A549 (cell line): Measurements from ENCODE around the gene GATC. TPM values are rescaled to one million over a fixed set of nuclear protein-coding genes. Genes with fewer than 3 reads are reported as not detected.

Source experiments
- ATAC-seq, 2 experiments: fragments of 200-7000 bp in 1 of 2; fragments of >200 bp in 1 of 2; cut with Nextera tagmentation in 1 of 2; cut with Tn5 transposase in 1 of 2; 3 replicates each; pipeline versions ENCODE4 v1.8.0 to v1.9.1; 2018 to 2020; ENCODE audit warnings: mild to moderate bottlenecking in 1 of 2, moderate library complexity in 1 of 2
- CTCF ChIA-PET: fragments of 300-600 bp; sonication (Branson Sonifier 250); formaldehyde crosslinking; extraction: SDS; loops from one replicate; lab custom pipeline; 2021; ENCODE audit warnings: antibody characterized with exemption, inconsistent platforms; lab: Yijun Ruan, JAX
- POLR2A ChIA-PET: fragments of 350-600 bp; formaldehyde crosslinking; extraction: SDS; loops from one replicate; lab custom pipeline; 2021; ENCODE audit warnings: antibody characterized with exemption, inconsistent platforms; lab: Yijun Ruan, JAX
- DNase-seq, 2 experiments: peaks; one replicate each; pipeline versions ENCODE4 v3.0.0 to v3.0.0-alpha.2; 2011 to 2016; ENCODE audit warnings: low read depth in 1 of 2, low spot score in 1 of 2
- FAIRE-seq: peaks from 2 replicates; lab custom pipeline; 2011; peaks lifted over from hg19 to GRCh38; lab: Jason Lieb, UNC
- H3K27ac ChIP-seq, 2 experiments: fragments of >200 bp; sonication (Bioruptor Twin); formaldehyde crosslinking; 3 replicates each; pipeline ENCODE4 v1.5.1; 2016 to 2017
- H3K4me1 ChIP-seq: fragments of >200 bp; sonication (Bioruptor Twin); formaldehyde crosslinking; 3 replicates; pipeline ENCODE4 v1.6.1; 2016
- H3K4me2 ChIP-seq: fragments of >200 bp; sonication (Bioruptor Twin); formaldehyde crosslinking; 3 replicates; pipeline ENCODE4 v1.6.1; 2016
- H3K4me3 ChIP-seq: fragments of >200 bp; sonication (Bioruptor Twin); formaldehyde crosslinking; 3 replicates; pipeline ENCODE4 v1.5.1; 2016
- H3K9me3 ChIP-seq: fragments of >200 bp; sonication (Bioruptor Twin); formaldehyde crosslinking; 3 replicates; pipeline ENCODE4 v1.6.1; 2016
- CHD2 ChIP-seq: fragments of 150-350 bp; IDR thresholded peaks from 2 replicates; pipeline ENCODE4 v1.6.1; 2014; ENCODE audit warnings: low read length; ENCODE audit not compliant: partially characterized antibody
- EHF ChIP-seq: fragments of 250-450 bp; sonication (Bioruptor Pico); IDR thresholded peaks from 2 replicates; pipeline ENCODE4 v1.5.0; 2020; ENCODE audit warnings: mild to moderate bottlenecking
- EHMT2 ChIP-seq: fragments of 200-600 bp; sonication (generic); IDR thresholded peaks from 2 replicates; pipeline ENCODE4 v1.6.1; 2016; ENCODE audit warnings: antibody characterized with exemption, low read depth, mild to moderate bottlenecking, moderate library complexity
- ESRRA ChIP-seq: fragments of 150-350 bp; IDR thresholded peaks from 2 replicates; pipeline ENCODE4 v1.6.1; 2014; ENCODE audit warnings: mild to moderate bottlenecking, low read length, borderline replicate concordance
- JUN ChIP-seq, 2 experiments: fragments of >200 bp; sonication (Bioruptor Twin); formaldehyde crosslinking; IDR thresholded peaks; 2 replicates in 1 of 2; 3 replicates in 1 of 2; pipeline ENCODE4 v1.6.1; 2016 to 2017
- KDM1A ChIP-seq: fragments of 200-600 bp; sonication (generic); IDR thresholded peaks from 2 replicates; pipeline ENCODE4 v1.6.1; 2016; ENCODE audit warnings: low read depth, mild to moderate bottlenecking
- MAZ ChIP-seq: fragments of 150-350 bp; IDR thresholded peaks from 2 replicates; pipeline ENCODE4 v1.6.1; 2014; ENCODE audit warnings: antibody characterized with exemption, low read depth, low read length, borderline replicate concordance
- POLR2A ChIP-seq: IDR thresholded peaks from 2 replicates; pipeline ENCODE4 v1.6.1; 2012; ENCODE audit warnings: mild to moderate bottlenecking, low read length
- POLR2AphosphoS2 ChIP-seq: conservative IDR thresholded peaks from 2 replicates; pipeline ENCODE4 v1.6.1; 2012; ENCODE audit warnings: low read length, improper control_type of control experiment, inconsistent platforms
- RARB ChIP-seq: fragments of 250-450 bp; sonication (Bioruptor Pico); IDR thresholded peaks from 2 replicates; pipeline ENCODE4 v1.8.0; 2021; ENCODE audit warnings: mild to moderate bottlenecking, moderate library complexity
- RFX5 ChIP-seq: fragments of 450-650 bp; IDR thresholded peaks from 2 replicates; pipeline ENCODE4 v1.7.1; 2014; ENCODE audit warnings: antibody characterized with exemption, mild to moderate bottlenecking, moderate library complexity
- SMC3 ChIP-seq: fragments of >200 bp; sonication (Bioruptor Twin); formaldehyde crosslinking; IDR thresholded peaks from 3 replicates; pipeline ENCODE4 v1.6.1; 2018; ENCODE audit warnings: inconsistent platforms
- TP53 ChIP-seq: fragments of 250-450 bp; sonication (Bioruptor Pico); IDR thresholded peaks from 2 replicates; pipeline ENCODE4 v1.5.0; 2021; ENCODE audit warnings: mild to moderate bottlenecking, moderate library complexity
- ZFP36 ChIP-seq: fragments of 450-650 bp; IDR thresholded peaks from 2 replicates; pipeline ENCODE4 v1.6.1; 2014; ENCODE audit warnings: borderline replicate concordance; ENCODE audit not compliant: partially characterized antibody
- ZNF302 ChIP-seq: fragments of 250-450 bp; sonication (Bioruptor Pico); IDR thresholded peaks from 2 replicates; pipeline ENCODE4 v1.9.0; 2021; ENCODE audit warnings: inconsistent platforms, mild to moderate bottlenecking, moderate library complexity
- WGBS: methylation state at CpG from one replicate; pipeline ENCODE4 v1.1.6; 2017; ENCODE audit errors: missing lambda C conversion rate; 5-methylcytosine and 5-hydroxymethylcytosine counted together
- polyA plus RNA-seq, 4 experiments: library from polyadenylated mRNA; depleted of rRNA in 3 of 4; stranded (reverse); fragments of >200 nt; fragmentation: RNase III in 1 of 4; extraction: RNeasy Plus Mini Kit Qiagen cat#74134 plus additional on column Dnase treatment in 1 of 4; gene quantifications; 2 replicates in 3 of 4; 3 replicates in 1 of 4; pipeline ENCODE4 v1.2.3, GENCODE V29; 2011 to 2017
- TF ChIP-seq, protein P1 (sequence below): fragments of 250-450 bp; sonication (Bioruptor Pico); IDR thresholded peaks from 2 replicates; pipeline ENCODE4 v1.5.0; 2021; ENCODE audit warnings: mild to moderate bottlenecking, moderate library complexity, borderline replicate concordance
- TF ChIP-seq, protein P2 (sequence below): fragments of >200 bp; sonication (Bioruptor Twin); formaldehyde crosslinking; IDR thresholded peaks from 3 replicates; pipeline ENCODE4 v1.5.1; 2016
- TF ChIP-seq, protein P3 (sequence below): fragments of >200 bp; sonication (Bioruptor Twin); formaldehyde crosslinking; IDR thresholded peaks from 2 replicates; pipeline ENCODE4 v1.6.1; 2016

GATC gene
- polyA plus RNA-seq, 2 of the 4 experiments (the other 2 are of a cell fraction), result 22.5 to 40.6 TPM

DNA sequence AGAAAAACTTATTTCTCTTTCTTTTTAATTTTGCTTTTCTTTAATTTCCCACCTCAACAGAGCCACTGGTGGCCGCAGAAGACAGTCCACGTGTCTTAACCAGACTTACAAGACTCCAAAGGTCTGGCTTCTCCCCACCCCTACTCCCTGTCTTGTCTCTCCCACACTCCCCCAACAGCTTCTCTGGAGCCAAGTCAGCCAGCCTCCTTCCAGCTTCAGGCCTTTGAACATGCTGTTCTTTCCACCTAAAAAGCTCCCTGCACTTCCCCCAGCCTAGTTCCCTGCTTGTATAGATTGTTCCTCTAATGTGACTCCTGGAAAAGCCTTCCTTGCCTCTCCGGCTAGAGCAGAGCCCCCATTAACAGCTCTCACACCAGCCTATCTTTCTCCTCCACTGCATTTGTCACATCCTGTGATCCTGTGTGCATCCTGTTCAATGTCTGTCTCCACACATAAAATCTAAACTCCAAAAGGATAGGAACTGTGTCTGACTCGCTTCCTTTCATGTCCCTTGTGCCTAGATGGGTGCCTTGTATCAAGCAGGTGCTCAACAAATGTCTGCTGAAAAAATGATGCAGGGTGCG, 41.9 kb downstream of the GATC start:
- POLR2A ChIA-PET, result no interaction called here
- TF ChIP-seq RFX5, result no peak
- no peak for TF ChIP-seq POLR2A
- no peak for TF ChIP-seq POLR2AphosphoS2
- no peak for TF ChIP-seq ZNF302 (CRISPR knock-in tag)
- TF ChIP-seq KDM1A, result no peak
- CTCF ChIA-PET, result interaction anchor here (0.6 kb wide), 1 partner anchor 574 kb away, joined by 4 read pairs; no protein-coding TSS in a partner anchor

DNA sequence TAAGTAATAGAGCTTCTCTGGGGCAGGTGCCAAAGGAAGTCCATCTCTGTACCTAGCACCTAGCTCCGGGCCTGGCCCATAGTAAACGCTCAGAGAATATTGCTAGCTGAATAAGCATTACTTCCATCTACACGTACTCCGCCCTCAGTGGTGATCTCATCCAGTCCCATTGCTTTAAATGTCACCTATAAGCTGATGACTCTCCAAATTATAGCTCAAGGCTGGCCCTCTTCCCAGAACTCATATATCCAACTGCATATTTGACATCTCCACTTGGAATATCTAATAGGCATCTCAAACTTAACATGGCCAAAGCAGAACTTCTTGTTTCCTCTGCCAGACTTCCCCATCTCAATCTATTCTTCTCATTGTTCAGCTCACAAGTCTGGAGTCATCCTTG, 42.8 kb downstream of the GATC start:
- no peak overlapping the region for H3K4me2 ChIP-seq
- POLR2A ChIA-PET, result no interaction called here
- FAIRE-seq (no peak), ATAC-seq (no peak), DNase-seq (no peak)
- H3K27ac ChIP-seq, result no peak overlapping the region
- H3K4me1 ChIP-seq, result no peaks in the 10 kb centered on the region
- TF ChIP-seq TP53 (no peak), ESRRA (no peak)
- TF ChIP-seq, protein P1, sequence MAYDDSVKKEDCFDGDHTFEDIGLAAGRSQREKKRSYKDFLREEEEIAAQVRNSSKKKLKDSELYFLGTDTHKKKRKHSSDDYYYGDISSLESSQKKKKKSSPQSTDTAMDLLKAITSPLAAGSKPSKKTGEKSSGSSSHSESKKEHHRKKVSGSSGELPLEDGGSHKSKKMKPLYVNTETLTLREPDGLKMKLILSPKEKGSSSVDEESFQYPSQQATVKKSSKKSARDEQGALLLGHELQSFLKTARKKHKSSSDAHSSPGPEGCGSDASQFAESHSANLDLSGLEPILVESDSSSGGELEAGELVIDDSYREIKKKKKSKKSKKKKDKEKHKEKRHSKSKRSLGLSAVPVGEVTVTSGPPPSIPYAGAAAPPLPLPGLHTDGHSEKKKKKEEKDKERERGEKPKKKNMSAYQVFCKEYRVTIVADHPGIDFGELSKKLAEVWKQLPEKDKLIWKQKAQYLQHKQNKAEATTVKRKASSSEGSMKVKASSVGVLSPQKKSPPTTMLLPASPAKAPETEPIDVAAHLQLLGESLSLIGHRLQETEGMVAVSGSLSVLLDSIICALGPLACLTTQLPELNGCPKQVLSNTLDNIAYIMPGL (CRISPR knock-in tag), result no peak
- H3K9me3 ChIP-seq, result no peaks in the 10 kb centered on the region
- CTCF ChIA-PET, result interaction anchor here (0.6 to 2.0 kb wide), 5 partner anchors 14 to 573 kb away, joined by 3 to 7 read pairs (median 4); partner anchors contain the start of gene SRSF9
- H3K4me3 ChIP-seq, result no peak overlapping the region
- 96% methylated on average over 4 of the region's 4 CpGs for WGBS

More for the DNA sequence above, 41.9 kb downstream of the GATC start:
- ATAC-seq (no peak), DNase-seq (no peak), FAIRE-seq (no peak)
- no peak overlapping the region for H3K4me2 ChIP-seq
- no peak overlapping the region for H3K4me3 ChIP-seq
- WGBS, result 74% methylated on average over 5 of the region's 5 CpGs
- no peak overlapping the region for H3K27ac ChIP-seq
- H3K4me1 ChIP-seq, result no peaks in the 10 kb centered on the region
- no peaks in the 10 kb centered on the region for H3K9me3 ChIP-seq

DNA sequence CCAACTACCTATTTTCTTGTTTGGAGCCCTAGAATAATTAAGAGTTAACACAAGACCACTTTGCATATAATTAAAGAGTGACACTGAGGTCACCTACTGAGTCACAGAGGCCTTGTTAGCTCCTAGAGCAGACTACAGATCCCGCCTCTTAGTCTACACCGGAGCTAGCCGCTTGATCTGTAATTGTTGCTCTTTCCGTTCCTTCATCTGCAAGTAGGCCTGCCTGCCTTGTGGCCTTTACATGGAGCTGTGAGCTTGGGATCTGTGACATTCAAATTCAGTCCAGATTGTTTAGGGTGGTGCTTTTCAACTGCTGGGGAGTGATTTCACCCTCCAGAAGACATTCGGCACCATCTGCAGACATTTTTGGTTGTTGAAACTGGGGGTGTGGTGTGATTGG, 44.1 kb downstream of the GATC start:
- no peaks in the 10 kb centered on the region for H3K9me3 ChIP-seq
- ATAC-seq (no peak), DNase-seq (no peak), FAIRE-seq (no peak)
- no peak overlapping the region for H3K4me3 ChIP-seq
- H3K4me2 ChIP-seq, result no peak overlapping the region
- CTCF ChIA-PET, result interaction anchor here (0.5 to 2.6 kb wide), 3 partner anchors 15 to 458 kb away, joined by 3 to 9 read pairs (median 7); partner anchors contain the start of gene SRSF9
- H3K27ac ChIP-seq, result no peak overlapping the region
- no peak for TF ChIP-seq KDM1A
- no peak for TF ChIP-seq POLR2A
- TF ChIP-seq ESRRA, result no peak
- TF ChIP-seq SMC3, result no peak
- TF ChIP-seq, protein P2, sequence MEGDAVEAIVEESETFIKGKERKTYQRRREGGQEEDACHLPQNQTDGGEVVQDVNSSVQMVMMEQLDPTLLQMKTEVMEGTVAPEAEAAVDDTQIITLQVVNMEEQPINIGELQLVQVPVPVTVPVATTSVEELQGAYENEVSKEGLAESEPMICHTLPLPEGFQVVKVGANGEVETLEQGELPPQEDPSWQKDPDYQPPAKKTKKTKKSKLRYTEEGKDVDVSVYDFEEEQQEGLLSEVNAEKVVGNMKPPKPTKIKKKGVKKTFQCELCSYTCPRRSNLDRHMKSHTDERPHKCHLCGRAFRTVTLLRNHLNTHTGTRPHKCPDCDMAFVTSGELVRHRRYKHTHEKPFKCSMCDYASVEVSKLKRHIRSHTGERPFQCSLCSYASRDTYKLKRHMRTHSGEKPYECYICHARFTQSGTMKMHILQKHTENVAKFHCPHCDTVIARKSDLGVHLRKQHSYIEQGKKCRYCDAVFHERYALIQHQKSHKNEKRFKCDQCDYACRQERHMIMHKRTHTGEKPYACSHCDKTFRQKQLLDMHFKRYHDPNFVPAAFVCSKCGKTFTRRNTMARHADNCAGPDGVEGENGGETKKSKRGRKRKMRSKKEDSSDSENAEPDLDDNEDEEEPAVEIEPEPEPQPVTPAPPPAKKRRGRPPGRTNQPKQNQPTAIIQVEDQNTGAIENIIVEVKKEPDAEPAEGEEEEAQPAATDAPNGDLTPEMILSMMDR, result no peak
- TF ChIP-seq, protein P3, sequence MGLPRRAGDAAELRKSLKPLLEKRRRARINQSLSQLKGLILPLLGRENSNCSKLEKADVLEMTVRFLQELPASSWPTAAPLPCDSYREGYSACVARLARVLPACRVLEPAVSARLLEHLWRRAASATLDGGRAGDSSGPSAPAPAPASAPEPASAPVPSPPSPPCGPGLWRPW, result no peak
- TF ChIP-seq EHF (CRISPR knock-in tag), result no peak
- POLR2A ChIA-PET, result no interaction called here
- 98% methylated on average over 5 of the region's 5 CpGs for WGBS
- peaks cover 7% of the 10 kb centered on the region; the same call in 2 of the 3 replicates for H3K4me1 ChIP-seq

DNA sequence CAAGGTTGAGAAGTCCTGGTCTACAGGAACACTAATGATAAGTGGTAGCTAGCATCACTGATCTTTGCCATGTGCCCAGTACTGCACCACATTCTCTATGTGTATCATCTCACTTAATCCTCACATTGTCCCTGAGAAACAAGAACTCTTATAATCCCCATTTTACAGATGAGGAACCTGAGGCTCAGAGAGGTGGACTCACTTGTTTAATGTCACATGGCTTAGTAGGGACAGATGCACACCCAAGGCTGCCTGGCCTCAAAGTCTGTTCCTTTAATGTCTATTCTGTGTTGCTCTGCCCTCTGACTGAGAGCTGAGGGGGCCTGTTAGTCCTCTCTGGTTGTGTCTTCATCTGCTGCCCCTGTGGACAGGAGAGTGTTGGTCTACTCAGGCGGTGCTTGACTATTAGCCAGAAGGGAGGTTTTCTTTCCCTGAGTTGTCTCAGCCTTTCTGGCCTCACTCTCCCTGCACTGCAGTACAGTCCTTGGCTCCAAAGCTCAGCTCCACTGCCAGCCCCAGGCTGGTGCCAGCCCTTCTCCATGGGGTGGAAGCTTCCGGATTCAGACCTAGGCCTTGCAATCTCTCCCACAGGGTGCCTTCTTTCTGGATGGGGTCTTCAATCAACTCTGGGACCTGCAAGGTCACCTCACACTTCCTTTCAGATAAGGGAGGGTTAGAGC, 44.7 kb downstream of the GATC start:
- Histone ChIP-seq H3K27ac (no peak overlapping the region), H3K4me2 (no peak overlapping the region), H3K9me3 (no peaks in the 10 kb centered on the region), H3K4me1 (peaks cover 7% of the 10 kb centered on the region; the same call in 2 of the 3 replicates), H3K4me3 (no peak overlapping the region)
- TF ChIP-seq ZFP36 (no peak), CHD2 (no peak), RARB (CRISPR knock-in tag) (no peak), MAZ (no peak), EHMT2 (no peak), JUN (IDR thresholded peaks at IDR 0.05) (no peak)
- 100% methylated on average over 2 of the region's 2 CpGs for WGBS
- POLR2A ChIA-PET, result no interaction called here
- DNase-seq, result no peak
- no peak for ATAC-seq
- CTCF ChIA-PET, result interaction anchor here (0.5 to 2.6 kb wide), 7 partner anchors 16 to 458 kb away, joined by 3 to 9 read pairs (median 3); partner anchors contain the start of genes SIRT4 and SRSF9
- FAIRE-seq, result no peak
